IPS-NIHi7 (cell line): ENCODE results near the gene GNAT2.

ENCODE experiments used
- DNase-seq: peaks from one replicate; pipeline ENCODE4 v3.0.0; 2012; ENCODE audit warnings: mixed read lengths; ENCODE audit errors: extremely low spot score

GNAT2 gene

DNA sequence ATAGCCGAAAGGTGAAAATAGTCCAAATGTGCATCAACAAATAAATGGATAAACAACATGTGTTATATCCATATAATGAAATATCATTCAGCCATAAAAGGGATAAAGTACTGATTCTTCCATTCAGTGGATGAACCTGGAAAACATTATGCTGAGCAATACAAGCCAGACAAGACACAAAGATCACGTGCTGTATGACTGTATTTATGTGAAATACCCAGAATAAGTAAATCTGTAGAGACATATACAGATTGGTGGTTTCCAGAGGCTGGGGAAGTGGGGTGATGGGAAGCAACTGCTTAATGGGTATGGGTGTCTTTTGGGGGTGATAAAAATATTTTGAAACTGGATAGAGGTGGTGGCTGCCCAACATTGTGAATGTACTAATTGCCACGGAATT lies 23.2 kb upstream of the GNAT2 start:
- DNase-seq = no peak

DNA sequence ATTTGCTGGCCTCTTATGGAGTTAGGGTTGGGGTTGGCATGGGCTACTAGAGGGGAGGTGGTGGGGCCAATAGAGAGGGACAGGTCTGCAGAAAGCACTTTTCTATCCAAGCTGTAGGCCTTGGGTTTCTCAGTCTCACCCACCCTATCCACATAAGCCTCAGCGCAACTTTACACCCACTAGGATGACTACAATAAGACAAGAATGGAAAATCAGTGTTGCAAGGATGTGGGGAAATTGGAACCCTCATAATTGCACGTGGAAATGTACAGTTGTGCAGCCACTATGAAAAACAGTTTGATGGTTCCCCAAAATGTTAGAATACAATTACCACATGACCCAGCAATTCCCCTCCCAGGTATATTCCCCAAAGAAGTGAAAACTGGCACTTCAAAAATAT lies 22.4 kb upstream of the GNAT2 start:
- DNase-seq = no peak

DNA sequence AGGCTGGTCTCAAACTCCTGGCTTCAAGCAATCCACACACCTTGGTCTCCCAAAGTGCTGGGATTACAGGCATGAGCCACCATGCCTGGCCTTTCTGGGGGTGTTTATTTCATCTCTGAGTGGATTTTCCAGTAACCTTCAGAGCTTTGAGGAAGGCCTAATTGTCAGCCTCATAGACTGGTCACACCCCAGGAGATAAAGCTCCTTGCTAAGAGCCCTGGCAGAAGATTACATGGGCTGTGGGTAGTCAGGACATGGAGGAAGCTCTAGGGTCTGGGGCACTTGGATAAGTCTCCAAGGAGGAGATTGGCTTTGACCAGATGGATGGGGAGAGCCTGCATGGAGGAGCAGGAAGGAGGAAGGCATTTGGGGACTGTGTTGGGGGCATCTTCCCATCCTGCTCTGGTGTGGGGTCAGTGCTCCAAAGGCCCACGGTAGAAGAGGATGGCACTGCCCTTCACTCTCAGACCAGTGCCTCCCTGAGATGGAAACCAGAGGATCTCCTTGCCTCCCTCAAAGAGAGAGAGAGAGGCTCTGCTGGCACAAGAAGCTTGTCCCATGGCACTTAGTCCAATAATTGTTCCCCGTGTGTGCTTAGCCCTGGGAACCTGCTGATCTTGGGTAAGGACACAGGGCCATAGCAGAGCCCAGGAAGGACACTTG lies 21.8 kb upstream of the GNAT2 start:
- DNase-seq = no peak

DNA sequence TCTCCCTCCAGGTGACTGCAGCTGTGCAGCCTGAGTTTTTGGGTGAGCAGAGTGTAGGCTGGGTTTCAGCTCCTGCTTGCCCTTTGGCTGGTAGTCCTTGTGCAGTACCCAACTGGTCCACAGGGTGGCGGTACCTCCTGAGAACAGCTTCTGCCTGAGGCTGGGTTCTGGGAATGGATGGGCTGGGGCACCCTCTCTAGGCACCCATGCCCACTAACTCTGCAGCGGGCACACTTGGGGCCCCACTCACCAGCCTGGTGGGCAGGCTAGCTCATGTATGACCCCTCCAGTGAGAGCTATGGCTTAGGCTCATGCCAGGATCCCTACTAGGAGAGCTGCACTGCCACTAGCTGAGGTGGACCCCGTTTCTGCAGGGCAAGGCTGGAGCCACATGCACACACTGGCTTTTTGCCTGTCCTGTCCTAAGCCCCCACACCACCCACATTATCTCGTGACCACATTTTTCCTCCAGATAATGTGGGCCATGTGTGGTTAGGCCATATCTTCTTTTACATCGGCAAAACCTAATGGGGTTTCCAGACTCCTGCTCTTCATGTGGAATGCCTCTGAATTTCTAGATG lies 21.0 kb upstream of the GNAT2 start:
- DNase-seq = peak; percentile 78

DNA sequence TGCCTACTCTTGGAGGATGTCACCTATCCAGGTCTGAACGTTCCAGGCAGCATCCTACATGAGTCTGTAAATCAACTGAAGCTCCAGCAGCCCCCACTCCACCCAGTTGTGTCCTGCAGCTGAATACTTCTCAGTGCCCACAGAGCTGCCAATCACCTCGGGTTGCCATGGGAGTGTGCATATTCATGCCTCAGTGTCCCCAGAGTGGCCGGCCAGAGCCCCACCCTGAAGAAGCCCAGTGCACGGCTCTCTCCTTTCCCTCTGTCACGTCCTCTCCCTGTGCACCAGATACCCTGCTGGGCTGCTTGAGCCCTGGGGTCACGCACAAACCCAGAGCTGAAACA lies 20.4 kb upstream of the GNAT2 start:
- DNase-seq = no peak

DNA sequence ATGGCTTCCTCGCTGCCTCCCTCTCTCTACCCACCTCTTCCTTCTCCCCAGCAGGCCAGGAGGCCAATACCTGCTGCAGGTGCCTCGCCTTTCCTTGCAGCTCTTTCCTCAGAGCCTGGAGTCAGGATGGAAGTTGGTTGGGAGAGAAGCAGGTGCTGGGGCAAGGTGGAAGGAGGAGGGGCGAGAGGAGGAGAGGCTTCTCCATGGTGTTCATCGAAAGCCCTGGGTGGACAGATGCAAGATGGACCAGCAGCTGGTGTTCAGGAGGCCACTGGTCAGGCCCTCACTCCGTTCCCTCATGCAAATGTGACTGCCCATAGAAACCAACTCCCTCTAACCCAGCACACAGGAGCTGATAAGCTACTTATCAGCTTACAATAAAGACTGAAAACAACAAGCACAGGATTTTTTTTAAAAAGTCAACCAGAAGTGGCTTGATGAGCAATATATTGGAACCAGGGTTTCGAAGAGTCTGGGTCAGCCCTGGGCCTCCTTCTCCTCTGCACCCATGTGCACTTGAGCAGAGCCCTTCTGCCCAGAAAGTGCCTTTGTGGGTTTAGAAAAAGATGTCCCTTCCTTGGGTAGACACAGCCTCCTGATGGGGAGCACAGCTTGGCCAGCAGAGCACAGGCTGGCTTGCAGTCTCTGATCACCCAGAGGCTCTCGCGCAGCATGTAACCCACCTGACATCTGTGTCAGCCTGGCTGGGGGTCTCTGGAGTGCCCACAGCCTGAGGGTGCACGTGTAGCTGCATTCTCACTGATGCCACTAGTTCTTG lies 19.8 kb upstream of the GNAT2 start:
- DNase-seq = no peak

DNA sequence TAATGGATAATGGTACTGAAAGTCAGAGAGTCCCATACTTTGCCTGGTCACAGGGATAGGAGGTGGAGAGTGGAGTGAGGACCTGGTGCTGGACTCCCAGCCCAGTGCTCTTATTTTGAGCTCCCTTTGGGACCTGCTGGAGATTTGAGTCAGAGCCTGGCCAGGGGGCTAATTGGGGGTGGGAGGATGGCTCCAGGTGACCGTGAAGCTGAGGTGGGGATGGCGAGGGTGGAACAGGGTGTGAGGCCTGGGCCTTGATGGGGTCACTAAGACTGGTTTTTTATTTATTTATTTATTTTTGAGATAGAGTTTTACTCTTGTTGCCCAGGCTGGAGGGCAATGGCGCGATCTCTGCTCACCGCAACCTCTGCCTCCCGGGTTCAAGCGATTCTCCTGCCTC lies 18.0 kb upstream of the GNAT2 start:
- no peak for DNase-seq

DNA sequence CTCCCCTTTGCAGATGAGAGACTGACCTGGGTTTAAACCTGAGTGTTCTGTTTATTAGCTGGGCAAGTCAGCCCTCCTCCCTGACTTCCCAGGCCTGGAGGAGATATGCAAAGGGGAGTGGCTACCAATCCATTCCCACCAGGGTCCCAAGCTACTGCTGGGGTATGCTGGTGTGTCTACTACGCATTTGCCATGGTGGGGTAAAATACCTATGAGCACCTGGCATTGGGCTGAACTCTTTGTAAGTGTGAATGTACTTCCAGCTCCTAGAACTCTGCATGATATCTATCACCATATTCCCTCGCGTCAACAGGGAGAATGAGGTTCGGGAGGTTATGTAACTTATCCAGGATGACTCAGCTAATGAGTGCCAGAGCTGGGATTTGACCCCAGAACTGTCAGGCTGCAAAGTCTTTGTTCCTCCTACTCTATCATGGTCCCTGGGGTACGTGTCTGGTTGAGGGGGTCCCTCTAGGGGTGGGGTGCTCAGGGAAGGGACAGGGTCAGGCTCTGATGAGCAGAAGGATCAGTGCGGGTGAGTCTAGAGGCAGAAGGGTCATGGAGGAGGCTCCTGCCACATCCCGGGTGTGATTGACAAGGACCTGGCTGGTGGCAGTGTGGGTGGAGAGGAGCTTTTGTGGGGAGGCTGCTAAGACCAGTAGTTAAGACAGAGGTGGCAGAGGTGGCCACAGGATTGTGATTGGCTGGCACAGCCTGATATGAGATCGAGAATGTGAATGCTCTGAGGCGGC lies 17.0 kb upstream of the GNAT2 start:
- DNase-seq = peak; percentile 58

DNA sequence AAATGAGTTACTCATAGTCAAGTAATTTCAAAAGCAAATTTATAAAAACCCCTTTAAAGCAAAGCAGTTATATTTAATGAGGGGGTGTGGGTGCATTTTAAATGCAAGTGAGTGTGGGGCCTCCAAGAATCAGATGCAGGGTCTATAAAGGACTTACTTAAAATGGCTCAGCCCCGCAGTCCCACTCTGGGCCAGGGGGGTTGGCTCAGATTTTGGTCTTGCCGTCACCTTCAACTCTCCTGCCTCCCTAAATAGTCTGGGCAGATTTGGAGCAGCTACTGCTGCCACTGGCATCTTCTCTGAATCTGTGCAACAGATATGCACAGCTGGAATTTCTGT lies 16.4 kb upstream of the GNAT2 start:
- no peak for DNase-seq

DNA sequence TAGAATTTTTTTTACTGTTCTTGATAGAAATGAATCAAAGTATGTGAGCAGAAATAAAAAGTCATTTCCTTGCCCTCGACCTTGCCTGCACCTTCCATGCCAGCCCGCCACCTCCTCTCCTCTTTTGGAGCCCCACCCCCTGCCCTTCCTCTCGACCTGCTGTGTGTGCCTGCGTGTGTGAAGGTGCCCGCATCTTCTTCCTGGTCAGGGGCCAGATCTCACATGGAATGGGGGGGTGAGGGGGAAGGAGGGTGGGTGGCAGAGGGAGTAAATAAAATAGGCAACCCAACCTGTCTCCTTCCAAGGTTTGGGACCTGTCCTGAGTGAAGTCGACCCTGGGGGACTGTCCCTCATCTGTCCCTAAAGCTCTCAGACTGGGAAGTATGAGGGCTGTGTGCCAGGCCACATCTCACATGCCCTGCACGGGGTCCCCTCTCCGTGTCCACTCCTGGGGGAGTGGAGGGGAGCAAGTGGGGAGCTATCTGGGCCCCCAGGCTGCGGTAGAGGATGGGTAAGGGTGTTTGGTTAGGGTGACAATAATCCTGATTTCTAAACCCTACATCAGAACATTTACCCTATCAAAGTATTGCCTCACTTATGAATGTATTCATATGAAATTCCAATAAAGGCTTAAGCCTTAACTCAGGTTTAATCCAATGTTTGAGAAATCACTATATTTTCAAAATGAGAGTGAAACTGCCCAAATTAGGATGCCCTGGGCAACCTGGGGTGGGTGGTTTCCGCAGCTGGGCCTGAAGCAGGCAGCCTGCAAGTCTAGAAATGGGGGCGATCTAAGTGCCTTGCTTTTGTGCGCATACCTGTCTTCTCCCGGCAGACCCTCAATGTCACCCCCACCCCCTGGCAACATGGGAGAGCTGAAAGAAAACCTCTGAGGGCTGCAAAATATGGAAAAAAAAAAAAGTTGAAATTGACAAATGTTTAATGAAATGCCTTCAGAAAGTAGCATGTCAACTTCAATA lies 15.6 kb upstream of the GNAT2 start:
- DNase-seq = no peak

DNA sequence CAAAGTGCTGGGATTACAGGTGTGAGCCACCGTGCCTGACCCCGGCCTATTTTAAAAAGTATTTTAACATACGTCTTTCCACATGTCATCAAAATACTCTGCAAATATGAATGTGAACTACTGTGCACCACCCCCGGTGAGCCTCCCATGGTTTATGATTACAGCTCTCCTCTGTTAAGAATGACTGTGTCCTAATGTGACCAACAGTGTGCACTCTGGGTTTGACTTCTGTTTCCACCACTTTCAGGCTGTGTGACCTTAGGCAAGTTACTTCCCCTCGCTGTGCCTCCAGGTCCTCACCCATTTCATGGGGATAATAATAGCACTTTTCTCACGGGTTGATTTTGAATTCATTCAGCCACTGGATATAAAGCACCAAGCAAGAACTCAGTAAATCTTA lies 14.9 kb upstream of the GNAT2 start:
- no peak for DNase-seq

DNA sequence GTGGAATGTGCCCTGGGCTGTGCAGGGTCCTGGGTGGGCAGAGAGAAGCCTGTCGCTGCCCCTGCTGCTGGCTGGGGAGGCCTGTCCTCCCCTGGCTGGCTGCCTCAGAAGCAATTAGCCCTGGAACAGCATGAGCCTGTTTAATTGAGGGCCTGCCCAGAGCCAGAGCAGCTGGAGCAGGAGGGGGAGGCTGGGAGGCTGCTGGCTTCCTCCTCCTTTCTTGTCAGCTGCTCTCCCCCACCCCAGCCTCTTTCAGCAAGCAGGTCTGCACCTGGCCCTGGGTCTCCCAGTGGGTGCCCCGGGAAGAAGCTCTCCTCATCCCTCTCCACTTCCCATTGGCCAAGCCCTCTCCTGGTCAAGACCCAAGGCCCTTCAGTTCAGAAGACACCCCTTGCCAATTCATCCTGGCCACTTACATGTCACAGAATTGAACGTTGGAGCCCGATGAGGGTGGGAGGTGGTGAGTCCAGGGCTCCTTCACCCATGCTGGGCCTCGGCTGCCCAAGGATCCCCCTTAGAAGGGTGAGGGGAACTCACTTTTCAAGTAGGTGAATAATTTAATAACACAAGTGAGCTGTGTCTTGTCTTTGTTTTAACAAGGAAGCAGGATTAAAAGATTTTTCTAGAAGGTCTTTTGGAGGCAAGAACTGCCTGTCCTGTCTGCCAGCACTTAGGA lies 13.4 kb upstream of the GNAT2 start:
- DNase-seq = no peak

DNA sequence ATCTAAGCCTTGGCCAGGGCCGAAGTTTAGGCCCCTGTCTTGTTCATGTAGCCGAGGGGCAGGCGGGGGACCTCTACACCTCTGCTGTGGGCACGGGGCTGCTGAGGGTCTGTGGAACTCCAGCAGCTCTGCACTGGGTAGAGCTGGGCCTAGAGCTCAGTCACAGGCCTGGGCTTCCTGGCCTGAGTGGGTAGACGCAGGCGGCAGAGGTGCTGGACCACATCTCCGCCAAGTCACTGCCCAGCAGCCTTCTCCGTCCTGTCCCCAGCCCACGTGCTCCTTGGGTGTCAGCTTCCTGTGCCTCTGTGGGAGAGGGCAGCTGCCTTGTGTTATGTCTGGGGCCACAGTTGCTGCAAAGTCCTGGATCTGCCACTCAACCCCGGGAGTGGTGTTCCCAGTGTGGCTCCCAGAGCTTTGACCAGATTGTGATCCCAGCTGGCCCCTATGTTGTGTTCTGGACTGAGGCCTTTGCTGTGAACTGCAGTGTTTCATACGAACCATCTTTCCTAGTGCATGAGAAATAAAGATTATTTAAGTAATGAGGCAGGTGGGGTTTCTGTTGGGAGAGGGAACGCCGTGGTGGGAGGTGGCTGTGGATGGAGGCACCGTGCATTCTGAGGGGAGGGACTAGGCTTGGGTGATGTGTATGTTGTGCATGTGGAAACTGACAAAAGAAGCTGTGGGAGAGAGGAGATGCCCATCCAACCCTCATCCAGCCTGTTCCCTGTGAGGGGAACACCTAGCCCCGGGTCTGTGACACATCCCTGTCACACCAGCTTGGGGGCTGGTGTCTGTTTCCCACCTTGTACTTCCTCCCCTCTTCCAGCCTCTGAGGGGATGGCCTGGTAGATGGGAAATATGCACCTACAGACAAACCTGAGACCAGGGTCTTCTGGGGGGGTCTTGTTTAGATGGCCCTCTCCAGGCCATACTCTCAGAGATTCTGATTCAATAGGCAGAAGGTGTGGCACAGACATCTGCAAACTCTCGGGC lies 12.4 kb upstream of the GNAT2 start:
- DNase-seq = no peak

DNA sequence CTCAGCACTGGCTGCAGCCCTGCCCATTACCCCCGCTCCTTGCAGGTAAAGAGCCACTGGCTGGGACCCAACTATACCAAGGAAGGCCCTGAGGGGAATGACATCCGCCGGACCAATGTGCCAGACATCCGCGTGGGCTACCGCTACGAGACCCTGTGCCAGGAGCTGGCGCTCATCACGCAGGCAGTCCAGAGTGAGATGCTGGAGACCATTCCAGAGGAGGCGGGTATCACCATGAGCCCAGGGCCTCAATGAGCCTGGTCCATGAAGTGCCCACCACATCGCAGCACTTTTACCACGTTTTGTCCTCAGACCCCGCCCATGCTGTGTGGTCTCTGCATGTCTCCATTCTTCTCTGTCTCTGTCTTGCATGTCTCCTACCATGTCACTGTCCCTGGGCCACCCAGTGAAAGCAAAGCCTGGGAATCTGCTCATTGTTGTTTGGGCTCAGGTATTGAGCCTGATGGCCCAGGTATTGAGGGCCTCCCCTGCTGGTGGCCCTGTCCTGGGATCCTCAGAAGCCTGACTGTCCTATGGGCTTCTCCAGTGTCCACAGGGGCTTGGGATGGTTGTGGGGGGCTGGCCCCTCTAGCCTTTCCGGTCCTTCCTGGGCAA lies 11.6 kb upstream of the GNAT2 start:
- DNase-seq = no peak

DNA sequence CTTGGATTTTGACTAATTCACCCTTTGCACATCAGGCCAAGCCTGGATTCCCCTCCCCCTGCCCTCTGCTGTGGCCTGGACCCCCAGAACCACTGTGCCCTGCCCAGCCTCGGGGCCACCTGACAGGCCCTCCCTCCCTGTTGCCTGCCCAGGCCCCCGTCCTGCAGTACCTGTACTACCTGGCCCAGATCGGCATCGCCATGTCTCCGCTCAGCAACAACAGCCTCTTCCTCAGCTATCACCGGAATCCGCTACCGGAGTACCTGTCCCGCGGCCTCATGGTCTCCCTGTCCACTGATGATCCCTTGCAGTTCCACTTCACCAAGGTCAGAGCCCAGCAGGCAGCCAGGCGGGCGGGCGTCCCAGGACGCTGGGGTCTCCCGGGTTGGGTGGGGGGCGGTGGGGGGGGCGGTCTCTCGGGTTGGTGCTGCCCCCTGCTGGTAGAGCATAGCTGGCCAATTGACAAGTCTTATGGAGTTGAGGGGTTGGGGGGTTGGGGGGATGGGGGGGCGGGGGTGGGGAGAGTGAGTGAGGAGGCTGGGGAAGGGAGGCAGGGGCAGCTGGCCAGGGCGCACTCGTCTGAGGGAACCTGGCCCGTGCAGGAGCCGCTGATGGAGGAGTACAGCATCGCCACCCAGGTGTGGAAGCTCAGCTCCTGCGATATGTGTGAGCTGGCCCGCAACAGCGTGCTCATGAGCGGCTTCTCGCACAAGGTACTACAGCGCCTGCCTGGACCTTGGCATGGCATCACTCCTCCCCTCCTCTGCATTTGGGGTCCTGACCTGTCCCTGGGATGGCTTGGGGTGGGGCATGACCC lies 10.9 kb upstream of the GNAT2 start:
- DNase-seq = peak; percentile 73

DNA sequence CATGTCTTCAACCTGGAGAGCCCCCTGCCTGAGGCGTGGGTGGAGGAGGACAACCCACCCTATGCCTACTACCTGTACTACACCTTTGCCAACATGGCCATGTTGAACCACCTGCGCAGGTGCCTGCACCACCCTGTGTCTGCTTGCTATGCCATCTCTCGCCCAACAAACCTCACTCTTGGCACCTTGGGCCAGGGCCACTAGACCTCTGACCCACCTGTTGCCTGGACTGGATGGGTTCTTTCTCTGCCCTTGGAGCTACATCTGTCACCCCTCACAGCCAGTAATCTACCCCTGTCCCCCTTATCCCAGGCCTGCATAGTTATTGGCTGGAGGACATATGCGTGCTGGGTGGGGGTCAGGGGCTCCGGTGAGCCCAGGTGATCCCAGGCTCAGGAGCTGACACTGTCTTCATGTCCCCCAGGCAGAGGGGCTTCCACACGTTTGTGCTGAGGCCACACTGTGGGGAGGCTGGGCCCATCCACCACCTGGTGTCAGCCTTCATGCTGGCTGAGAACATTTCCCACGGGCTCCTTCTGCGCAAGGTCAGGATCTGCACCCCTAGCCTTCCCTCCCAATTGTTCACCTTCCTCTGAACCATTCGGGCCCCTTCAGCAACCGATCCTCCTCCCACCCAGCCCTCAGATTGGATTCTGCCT lies 10.1 kb upstream of the GNAT2 start:
- no peak for DNase-seq

DNA sequence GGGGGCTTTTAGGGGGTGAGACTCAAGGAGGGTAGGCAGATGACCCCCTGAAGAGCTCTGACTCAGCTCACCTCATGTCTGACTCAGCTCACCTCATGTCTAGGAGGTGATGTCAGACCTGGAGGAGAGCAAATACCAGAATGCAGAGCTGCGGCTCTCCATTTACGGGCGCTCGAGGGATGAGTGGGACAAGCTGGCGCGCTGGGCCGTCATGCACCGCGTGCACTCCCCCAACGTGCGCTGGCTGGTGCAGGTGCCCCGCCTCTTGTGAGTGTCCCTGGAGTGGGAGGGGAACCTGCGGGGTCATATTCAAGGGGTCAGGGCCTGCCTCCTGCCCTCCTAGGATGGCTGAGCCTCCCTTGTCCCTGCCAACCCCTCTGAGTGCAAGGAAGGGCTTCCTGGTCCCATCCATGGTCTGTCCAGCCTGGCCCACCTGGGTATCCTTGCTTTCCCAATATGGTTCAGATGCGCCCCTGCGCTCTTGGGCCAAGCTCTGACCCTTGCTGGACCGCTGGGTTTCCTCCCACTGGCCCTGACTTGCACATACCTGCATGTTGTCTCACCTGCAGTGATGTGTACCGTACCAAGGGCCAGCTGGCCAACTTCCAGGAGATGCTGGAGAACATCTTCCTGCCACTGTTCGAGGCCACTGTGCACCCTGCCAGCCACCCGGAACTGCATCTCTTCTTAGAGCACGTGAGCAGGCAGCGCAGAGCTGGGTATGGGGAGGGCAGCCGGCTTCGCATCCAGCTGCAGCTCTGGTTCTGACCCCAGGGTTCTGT lies 9.3 kb upstream of the GNAT2 start:
- no peak for DNase-seq
